ENCODE data around the gene C19orf73. TPM values are rescaled to one million over a fixed set of nuclear protein-coding genes. Genes with fewer than 3 reads are reported as not detected.

C19orf73 gene
- total RNA-seq, 1 experiment from 2014 or later: 2.2 TPM

- peaks cover 17 to 33% of the 10 kb centered on the region in 2 experiments for H3K36me3 ChIP-seq (ENCODE audit: control insufficient read depth in 1 of 2, insufficient read depth in 2 of 2, low read length in 2 of 2)
- no peak for TF ChIP-seq POLR2AphosphoS5 (IDR thresholded peaks at IDR 0.05; ENCODE audit: low read depth, low read length)
- no peak for TF ChIP-seq SP1 (IDR thresholded peaks at IDR 0.05; ENCODE audit: low read depth)
- no peak for TF ChIP-seq TCF7L2 (IDR thresholded peaks at IDR 0.05; ENCODE audit: borderline replicate concordance, extremely low read depth, insufficient read depth, insufficient read length)
- TF ChIP-seq EGR1 (IDR thresholded peaks at IDR 0.05; ENCODE audit: low read depth): no peak
- TF ChIP-seq CTCF (IDR thresholded peaks at IDR 0.05 in 2 of 3, conservative IDR thresholded peaks at IDR 0.05 in 1 of 3; ENCODE audit: borderline replicate concordance in 1 of 3, insufficient read depth in 1 of 3, low read depth in 2 of 3, low read length in 2 of 3): no peak
- TF ChIP-seq FOSL1 (IDR thresholded peaks at IDR 0.05; ENCODE audit: low read depth): no peak
- no peak for TF ChIP-seq SRF (IDR thresholded peaks at IDR 0.05; ENCODE audit: low read depth)
- no peak for TF ChIP-seq POLR2A (IDR thresholded peaks at IDR 0.05; ENCODE audit: borderline replicate concordance, extremely low read depth, insufficient read depth, insufficient read length)
- no peak for TF ChIP-seq YY1 (IDR thresholded peaks at IDR 0.05; ENCODE audit: extremely low read depth, insufficient replicate concordance, low read depth, low read length)
- TF ChIP-seq RAD21 (IDR thresholded peaks at IDR 0.05; ENCODE audit: low read depth): no peak
- no peak for TF ChIP-seq EZH2phosphoT487 (IDR thresholded peaks at IDR 0.05; ENCODE audit: borderline replicate concordance)
- no peak for TF ChIP-seq EZH2 (IDR thresholded peaks at IDR 0.05)
- no peak for TF ChIP-seq ZFX (IDR thresholded peaks at IDR 0.05)
- TF ChIP-seq SIN3A (IDR thresholded peaks at IDR 0.05; ENCODE audit: low read depth): no peak
- no peak for TF ChIP-seq ZBTB33 (IDR thresholded peaks at IDR 0.05; ENCODE audit: extremely low read depth, insufficient replicate concordance, low read length)
- no peak for TF ChIP-seq REST (IDR thresholded peaks at IDR 0.05; ENCODE audit: low read depth)
- no peak for TF ChIP-seq JUND (IDR thresholded peaks at IDR 0.05)
- no peak for TF ChIP-seq ELF1 (IDR thresholded peaks at IDR 0.05; ENCODE audit: borderline replicate concordance, low read depth)
- POLR2A ChIA-PET: no interaction called here
- peak overlapping the region; percentile 94 for H3K27ac ChIP-seq (ENCODE audit: low read depth, low read length)
- CTCF ChIA-PET: interaction anchor here (0.8 kb wide), 1 partner anchor 12 kb away, joined by 3 read pairs; no protein-coding TSS in a partner anchor
- H3K4me3 ChIP-seq (replicated peaks in 1 of 2; ENCODE audit: low read depth in 1 of 2, low read length in 2 of 2): peak overlapping the region; percentile 86
- H3K9me2 ChIP-seq (ENCODE audit: insufficient read depth): no peaks in the 10 kb centered on the region
- RAD21 ChIA-PET (ENCODE audit: low non-redundant PET in 1 of 2, low total read pairs in 2 of 2, uncharacterized antibody in 2 of 2, unreplicated experiment in 2 of 2): no interaction called here
- H3K4me1 ChIP-seq (ENCODE audit: control insufficient read depth in 1 of 2, insufficient read depth in 2 of 2, low read length in 2 of 2): peaks cover 6 to 25% of the 10 kb centered on the region in 2 experiments
- DNase-seq (ENCODE audit: low read depth, low spot score) (no peak), ATAC-seq (no peak)
- BruUV-seq (replicated peaks): no TSS peak
- H3K9ac ChIP-seq (ENCODE audit: low read length): peak overlapping the region; percentile 78
- no peaks in the 10 kb centered on the region for H3K27me3 ChIP-seq (ENCODE audit: insufficient read depth, low read length)
- no peaks in the 10 kb centered on the region for H3K9me3 ChIP-seq (ENCODE audit: control insufficient read depth in 1 of 2, insufficient read depth in 1 of 2, low read depth in 1 of 2, low read length in 2 of 2)
- H3K79me2 ChIP-seq (ENCODE audit: insufficient read depth, low read length): peaks cover 56% of the 10 kb centered on the region
- intact Hi-C loops (cut with micrococcal nuclease): no loop called here
- H4K20me1 ChIP-seq (ENCODE audit: insufficient read depth): peaks cover 35% of the 10 kb centered on the region; the same call in 1 of the 2 replicates
- H2AFZ ChIP-seq (ENCODE audit: low read depth, low read length, poor library complexity, severe bottlenecking): no peak overlapping the region
- H3K4me2 ChIP-seq (ENCODE audit: low read length): peak overlapping the region; percentile 90
Measured at GRCh38 chr19:49085868-49086232, 33.1 kb downstream of the C19orf73 start.
